Posterior vena cava (tissue), 2 donors: ENCODE measurements around the gene KCNE3. TPM values are rescaled to one million over a fixed set of nuclear protein-coding genes. Genes with fewer than 3 reads are reported as not detected.

Source experiments
- DNase-seq: peaks from one replicate; pipeline ENCODE4 v3.0.0-alpha.2; 2020; ENCODE audit warnings: low spot score
- intact Hi-C, 2 donors: fragments of 100-400 bp; cut with DNase I; formaldehyde crosslinking; loops; one replicate each; pipeline versions ENCODE4 v1.14.1 to v1.14.2; 2022 to 2023
- long read RNA-seq, 2 donors: library from polyadenylated mRNA; unstranded; transcript quantifications; one replicate each; pipeline ENCODE4 v2.0.0, GENCODE V29; 2020 to 2021
- total RNA-seq, 2 donors: library from RNA; stranded (reverse); fragmentation: NEBNext Ultra II Directional; extraction: Animal tissue kit (Norgen Biotek cat#: 25700); gene quantifications; one replicate each; pipeline ENCODE4 v1.2.1, GENCODE V29; 2021
- donor health status: DM: yes; HTN: yes; CAD: no.
- donor health status: DM: yes; HTN: yes; CAD: no.

KCNE3 gene
- 1 to 10 TPM; 2.6 to 7.3 TPM for total RNA-seq
- long read RNA-seq, donor 1, partial matches to known transcripts, result 0 of 1 reads
- long read RNA-seq, donor 1, other reads (novel, unspliced or antisense), result 0 of 1 reads
- long read RNA-seq, donor 2, result 0 reads

- intact Hi-C loops, result loop anchor here in 1 of 2 donors (10.0 kb wide), 1 partner anchor 258 kb away; no protein-coding TSS in a partner anchor
- peak; percentile 84 for DNase-seq
Measured at GRCh38 chr11:74466916-74467885, at the start of gene KCNE3. Gene KCNE3 (minus strand): TSS chr11:74467549. CDS start chr11:74457563, 9,986 bp downstream.

GRCh38 chr11:74507582-74507981, 40.2 kb upstream of the KCNE3 start:
- intact Hi-C loops, result no loop called here
- DNase-seq, result no peak

GRCh38 chr11:74506823-74507222, 39.5 kb upstream of the KCNE3 start:
- intact Hi-C loops, result no loop called here
- no peak for DNase-seq

GRCh38 chr11:74505911-74506310, 38.6 kb upstream of the KCNE3 start:
- DNase-seq, result no peak
- intact Hi-C loops, result no loop called here

GRCh38 chr11:74504100-74504691, 36.8 kb upstream of the KCNE3 start:
- no peak for DNase-seq
- intact Hi-C loops, result no loop called here

GRCh38 chr11:74494916-74495315, 27.6 kb upstream of the KCNE3 start:
- intact Hi-C loops, result no loop called here
- DNase-seq, result no peak

- intact Hi-C loops, result no loop called here
- DNase-seq, result no peak
Measured at GRCh38 chr11:74493791-74494630, 26.7 kb upstream of the KCNE3 start.

- peak; percentile 99 for DNase-seq
- intact Hi-C loops, result no loop called here
Measured at GRCh38 chr11:74492974-74493790, 25.8 kb upstream of the KCNE3 start, which contains the start of gene LIPT2. Gene LIPT2 (minus strand): TSS chr11:74493724. CDS start chr11:74493703, 21 bp downstream.

- DNase-seq, result no peak
- intact Hi-C loops, result no loop called here
Measured at GRCh38 chr11:74492084-74492483, 24.7 kb upstream of the KCNE3 start.

GRCh38 chr11:74490941-74491340, 23.6 kb upstream of the KCNE3 start:
- DNase-seq, result no peak
- intact Hi-C loops, result no loop called here

- intact Hi-C loops, result no loop called here
- DNase-seq, result no peak
Measured at GRCh38 chr11:74487875-74488274, 20.5 kb upstream of the KCNE3 start.

GRCh38 chr11:74485868-74486267, 18.5 kb upstream of the KCNE3 start:
- no peak for DNase-seq
- intact Hi-C loops, result no loop called here

- no peak for DNase-seq
- intact Hi-C loops, result loop anchor here in 1 of 2 donors (5.0 kb wide), 1 partner anchor 1311 kb away; no protein-coding TSS in a partner anchor
Measured at GRCh38 chr11:74480688-74481417, 13.5 kb upstream of the KCNE3 start.

- intact Hi-C loops, result loop anchor here in 1 of 2 donors (5.0 kb wide), 1 partner anchor 1313 kb away; no protein-coding TSS in a partner anchor
- no peak for DNase-seq
Measured at GRCh38 chr11:74479732-74480123, 12.4 kb upstream of the KCNE3 start.

GRCh38 chr11:74478877-74479731, 11.8 kb upstream of the KCNE3 start:
- intact Hi-C loops, result no loop called here
- no peak for DNase-seq

- intact Hi-C loops, result no loop called here
- DNase-seq, result no peak
Measured at GRCh38 chr11:74476536-74476935, 9.2 kb upstream of the KCNE3 start.

GRCh38 chr11:74474316-74474715, 7.0 kb upstream of the KCNE3 start:
- DNase-seq, result no peak
- intact Hi-C loops, result no loop called here
